ENCODE measurements around the gene MSX1. TPM values are rescaled to one million over a fixed set of nuclear protein-coding genes. Genes with fewer than 3 reads are reported as not detected.

The MSX1 gene
- total RNA-seq, 6 donors from 2014 or later, result 1.1 to 16.8 (median 1.8) TPM; not detected in 1

GRCh38 chr4:4823621-4824162, 35.8 kb upstream of the MSX1 start:
- no peak for ATAC-seq (ENCODE audit: low FRiP score in 2 of 2)
- H3K9me3 ChIP-seq, result peaks cover 0 to 5% (median 0%) of the 10 kb centered on the region in 4 donors
- no peak for DNase-seq
- H3K27me3 ChIP-seq, result no peaks in the 10 kb centered on the region
- 36 to 89% methylated on average over 2 of the region's 2 CpGs for WGBS, 2 donors
- H3K4me3 ChIP-seq, result no peak overlapping the region
- no peak for TF ChIP-seq POLR2AphosphoS5 (IDR thresholded peaks at IDR 0.05)
- TF ChIP-seq POLR2A (IDR thresholded peaks at IDR 0.05), result no peak
- TF ChIP-seq, protein P1, sequence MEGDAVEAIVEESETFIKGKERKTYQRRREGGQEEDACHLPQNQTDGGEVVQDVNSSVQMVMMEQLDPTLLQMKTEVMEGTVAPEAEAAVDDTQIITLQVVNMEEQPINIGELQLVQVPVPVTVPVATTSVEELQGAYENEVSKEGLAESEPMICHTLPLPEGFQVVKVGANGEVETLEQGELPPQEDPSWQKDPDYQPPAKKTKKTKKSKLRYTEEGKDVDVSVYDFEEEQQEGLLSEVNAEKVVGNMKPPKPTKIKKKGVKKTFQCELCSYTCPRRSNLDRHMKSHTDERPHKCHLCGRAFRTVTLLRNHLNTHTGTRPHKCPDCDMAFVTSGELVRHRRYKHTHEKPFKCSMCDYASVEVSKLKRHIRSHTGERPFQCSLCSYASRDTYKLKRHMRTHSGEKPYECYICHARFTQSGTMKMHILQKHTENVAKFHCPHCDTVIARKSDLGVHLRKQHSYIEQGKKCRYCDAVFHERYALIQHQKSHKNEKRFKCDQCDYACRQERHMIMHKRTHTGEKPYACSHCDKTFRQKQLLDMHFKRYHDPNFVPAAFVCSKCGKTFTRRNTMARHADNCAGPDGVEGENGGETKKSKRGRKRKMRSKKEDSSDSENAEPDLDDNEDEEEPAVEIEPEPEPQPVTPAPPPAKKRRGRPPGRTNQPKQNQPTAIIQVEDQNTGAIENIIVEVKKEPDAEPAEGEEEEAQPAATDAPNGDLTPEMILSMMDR (IDR thresholded peaks at IDR 0.05), result no peak
- no peak for TF ChIP-seq EP300 (IDR thresholded peaks at IDR 0.05)
- no peak overlapping the region for H3K27ac ChIP-seq
- H3K36me3 ChIP-seq, result no peaks in the 10 kb centered on the region
- H3K4me1 ChIP-seq, result no peaks in the 10 kb centered on the region

- 35 to 52% methylated on average over 3 of the region's 3 CpGs for WGBS, 2 donors
- TF ChIP-seq POLR2AphosphoS5 (IDR thresholded peaks at IDR 0.05) (no peak), POLR2A (IDR thresholded peaks at IDR 0.05) (no peak), EP300 (IDR thresholded peaks at IDR 0.05) (no peak)
- TF ChIP-seq, protein P1 (IDR thresholded peaks at IDR 0.05), result no peak
- Histone ChIP-seq H3K27me3 (no peaks in the 10 kb centered on the region), H3K27ac (no peak overlapping the region), H3K4me3 (no peak overlapping the region), H3K9me3 (peaks cover 0 to 5% (median 0%) of the 10 kb centered on the region in 4 donors), H3K36me3 (no peaks in the 10 kb centered on the region), H3K4me1 (no peaks in the 10 kb centered on the region)
- ATAC-seq (ENCODE audit: low FRiP score in 2 of 2) (no peak), DNase-seq (no peak)
These were observed 35.2 kb upstream of the MSX1 start for GRCh38 chr4:4824232-4824631.

GRCh38 chr4:4825431-4825830, 34.0 kb upstream of the MSX1 start:
- H3K9me3 ChIP-seq, result peaks cover 0 to 5% (median 0%) of the 10 kb centered on the region in 4 donors
- H3K4me3 ChIP-seq, result no peak overlapping the region
- 61 to 83% methylated on average over 4 to 6 of the region's 7 CpGs for WGBS, 2 donors
- DNase-seq (no peak), ATAC-seq (ENCODE audit: low FRiP score in 2 of 2) (no peak)
- no peak for TF ChIP-seq EP300 (IDR thresholded peaks at IDR 0.05)
- TF ChIP-seq POLR2AphosphoS5 (IDR thresholded peaks at IDR 0.05), result no peak
- TF ChIP-seq, protein P1 (IDR thresholded peaks at IDR 0.05), result no peak
- TF ChIP-seq POLR2A (IDR thresholded peaks at IDR 0.05), result no peak
- H3K27me3 ChIP-seq, result no peaks in the 10 kb centered on the region
- no peak overlapping the region for H3K27ac ChIP-seq
- no peaks in the 10 kb centered on the region for H3K36me3 ChIP-seq
- no peaks in the 10 kb centered on the region for H3K4me1 ChIP-seq

DNA sequence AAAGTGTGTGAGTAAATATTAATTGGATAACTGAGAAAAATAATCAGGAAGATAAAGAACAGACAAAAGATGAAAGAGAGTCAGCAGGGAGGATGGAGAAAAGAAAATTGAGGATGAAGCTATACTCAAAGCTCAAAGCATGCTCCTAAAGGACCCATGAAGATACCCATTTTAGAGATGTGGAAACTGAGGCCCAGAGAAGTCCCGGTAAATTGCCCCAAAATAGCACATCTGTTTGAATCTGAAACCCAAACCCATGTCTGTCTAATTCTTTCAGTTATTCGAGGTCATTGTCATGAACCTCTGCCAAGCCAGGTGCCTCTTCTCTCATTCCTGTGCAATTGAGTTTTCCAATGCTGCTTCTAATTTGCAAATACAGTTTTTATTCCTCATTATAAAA, 29.6 kb upstream of the MSX1 start:
- no peaks in the 10 kb centered on the region for H3K27me3 ChIP-seq
- no peak overlapping the region for H3K27ac ChIP-seq
- ATAC-seq (ENCODE audit: low FRiP score in 2 of 2), result no peak
- 76 to 87% methylated on average over 2 of the region's 2 CpGs for WGBS, 2 donors
- no peaks in the 10 kb centered on the region for H3K36me3 ChIP-seq
- TF ChIP-seq, protein P1 (IDR thresholded peaks at IDR 0.05), result no peak
- TF ChIP-seq POLR2A (IDR thresholded peaks at IDR 0.05) (no peak), POLR2AphosphoS5 (IDR thresholded peaks at IDR 0.05) (no peak), EP300 (IDR thresholded peaks at IDR 0.05) (no peak)
- no peak for DNase-seq
- H3K4me3 ChIP-seq, result no peak overlapping the region
- no peaks in the 10 kb centered on the region for H3K4me1 ChIP-seq
- no peaks in the 10 kb centered on the region for H3K9me3 ChIP-seq

DNA sequence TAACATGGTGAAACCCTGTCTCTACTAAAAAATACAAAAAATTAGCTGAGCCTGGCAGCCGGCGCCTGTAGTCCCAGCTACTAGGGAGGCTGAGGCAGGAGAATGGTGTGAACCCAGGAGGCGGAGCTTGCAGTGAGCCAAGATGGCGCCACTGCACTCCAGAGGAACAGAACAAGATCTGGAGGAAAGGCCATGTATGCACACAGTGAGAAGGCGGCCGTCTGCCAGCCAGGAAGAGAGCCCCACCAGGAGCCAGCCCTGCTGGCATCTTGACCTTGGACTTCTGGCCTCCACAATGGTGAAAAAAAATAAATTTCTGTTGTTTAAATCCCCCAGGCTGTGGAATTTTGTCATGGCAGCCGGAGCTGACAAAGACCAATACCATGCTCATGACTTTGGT, 28.2 kb upstream of the MSX1 start:
- no peaks in the 10 kb centered on the region for H3K36me3 ChIP-seq
- DNase-seq (no peak), ATAC-seq (ENCODE audit: low FRiP score in 2 of 2) (no peak)
- no peaks in the 10 kb centered on the region for H3K27me3 ChIP-seq
- no peak overlapping the region for H3K27ac ChIP-seq
- H3K4me1 ChIP-seq, result no peaks in the 10 kb centered on the region
- 89 to 95% methylated on average over 7 of the region's 7 CpGs for WGBS, 2 donors
- no peak overlapping the region for H3K4me3 ChIP-seq
- no peaks in the 10 kb centered on the region for H3K9me3 ChIP-seq
- TF ChIP-seq, protein P1 (IDR thresholded peaks at IDR 0.05), result no peak
- no peak for TF ChIP-seq POLR2AphosphoS5 (IDR thresholded peaks at IDR 0.05)
- TF ChIP-seq POLR2A (IDR thresholded peaks at IDR 0.05), result no peak
- TF ChIP-seq EP300 (IDR thresholded peaks at IDR 0.05), result no peak

Measured in upper lobe of left lung (tissue), 6 donors.